Pancreas (tissue), 10 donors: Measurements from ENCODE around the gene NCS1. TPM values are rescaled to one million over a fixed set of nuclear protein-coding genes. Genes with fewer than 3 reads are reported as not detected.

Source experiments
- ATAC-seq, 4 donors: fragments of 200-7000 bp; cut with Tn5 transposase; one replicate each; pipeline versions ENCODE4 v1.8.0 to v1.9.1; 2020; ENCODE audit warnings: mild to moderate bottlenecking in 4 of 4, moderate library complexity in 4 of 4
- DNase-seq, 6 donors: peaks; one replicate each; pipeline ENCODE4 v3.0.0-alpha.2; 2020
- FAIRE-seq: peaks from 2 replicates; lab custom pipeline; 2012; peaks lifted over from hg19 to GRCh38; lab: Jason Lieb, UNC
- H3K27ac ChIP-seq, 4 donors: fragments of 200-600 bp; sonication (generic); 1 replicate in 3 of 4; 2 replicates in 1 of 4; pipeline versions ENCODE4 v1.5.0 to v1.8.0; 2020
- H3K27me3 ChIP-seq, 4 donors: fragments of 200-600 bp; one replicate each; pipeline ENCODE4 v1.8.0; 2021
- H3K36me3 ChIP-seq, 3 donors: fragments of 200-600 bp; sonication (generic) in 1 of 3; one replicate each; pipeline versions ENCODE4 v1.5.0 to v1.8.0; 2020 to 2021
- H3K4me1 ChIP-seq, 3 donors: fragments of 200-600 bp; one replicate each; pipeline ENCODE4 v1.8.0; 2021
- H3K4me3 ChIP-seq, 4 donors: fragments of 200-600 bp; sonication (generic) in 2 of 4; one replicate each; pipeline versions ENCODE4 v1.5.0 to v1.8.0; 2020 to 2021
- H3K9me3 ChIP-seq, 4 donors: fragments of 200-600 bp; one replicate each; pipeline ENCODE4 v1.8.0; 2021
- CTCF ChIP-seq, 4 donors: fragments of 200-600 bp; sonication (generic) in 3 of 4; IDR thresholded peaks; one replicate each; pipeline versions ENCODE4 v1.5.0 to v1.8.0; 2021; ENCODE audit warnings: antibody characterized with exemption in 4 of 4
- WGBS, 2 donors: extraction: QIAGEN DNeasy Blood & Tissue Kit; methylation state at CpG; one replicate each; pipeline ENCODE4 v1.1.7; 2013; 5-methylcytosine and 5-hydroxymethylcytosine counted together
- intact Hi-C, 3 donors: fragments of 100-400 bp; cut with DNase I; formaldehyde crosslinking; loops; one replicate each; pipeline versions ENCODE4 v1.11.1 to v1.14.2; 2022
- polyA plus RNA-seq, 2 donors: library from polyadenylated mRNA; stranded (reverse); fragments of 200-250 nt; gene quantifications; one replicate each; pipeline ENCODE4 v1.2.3, GENCODE V29; 2013
- total RNA-seq, 6 donors: library from RNA; stranded (reverse); fragmentation: NEBNext Ultra II Directional in 4 of 6; extraction: Animal tissue kit (Norgen Biotek cat#: 25700) in 4 of 6; gene quantifications; one replicate each; pipeline versions ENCODE4 v1.2.1 to v1.2.4, GENCODE V29; 2021 to 2023
- donor health status: healthy with polysubstance abuse.
- donor health status: DM: no; HTN: no; CAD: no; lungs with moderate emphysema.
- donor health status: DM: no; HTN: no; CAD: no.
- donor health status: control.
- donor health status: control.
- donor health status: Bipolar disorder and iron deficiency.
- donor health status: DM: yes; HTN: yes; CAD: no.
- donor health status: DM: no; HTN: no; CAD: no.
- donor health status: DM: no; HTN: no; CAD: no.
- donor health status: DM: yes; HTN: yes; CAD: no.

Gene NCS1
- total and polyA plus RNA-seq, 8 donors: 3.0 to 8.6 (median 4.9) TPM

GRCh38 chr9:130157079-130157478, 15.1 kb upstream of the NCS1 start:
- DNase-seq (no peak), ATAC-seq (no peak), FAIRE-seq (no peak)
- intact Hi-C loops: no loop called here
- H3K4me1 ChIP-seq: peaks cover 0 to 3% (median 0%) of the 10 kb centered on the region in 3 donors
- no peak overlapping the region for H3K4me3 ChIP-seq
- H3K9me3 ChIP-seq: no peaks in the 10 kb centered on the region
- WGBS, 2 donors: 67 to 87% methylated on average over 7 of the region's 7 CpGs
- no peak overlapping the region for H3K27ac ChIP-seq
- H3K36me3 ChIP-seq: no peaks in the 10 kb centered on the region
- no peak for TF ChIP-seq CTCF (IDR thresholded peaks at IDR 0.05)
- no peaks in the 10 kb centered on the region for H3K27me3 ChIP-seq

DNA sequence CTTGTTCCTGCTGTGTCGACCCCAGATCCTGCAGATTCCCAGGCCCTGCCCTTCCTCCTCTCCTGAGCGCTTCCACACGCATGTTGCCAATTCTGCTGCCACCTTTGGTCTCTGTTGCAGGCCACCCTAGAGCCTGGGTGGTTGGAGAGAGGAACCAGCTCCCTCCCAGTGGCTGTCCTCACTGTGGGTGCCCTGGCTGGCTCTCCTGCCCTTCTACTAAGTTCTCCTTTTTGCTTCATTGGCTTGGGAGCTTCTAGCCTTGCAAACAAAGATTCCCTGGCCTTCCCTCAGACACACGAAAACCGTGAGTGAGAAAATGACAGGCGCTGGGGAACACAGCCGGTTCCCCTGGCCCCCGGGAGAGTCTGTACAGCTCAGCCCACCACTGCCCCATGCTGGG, 14.2 kb upstream of the NCS1 start:
- H3K9me3 ChIP-seq: no peaks in the 10 kb centered on the region
- intact Hi-C loops: no loop called here
- no peaks in the 10 kb centered on the region for H3K27me3 ChIP-seq
- no peak overlapping the region for H3K27ac ChIP-seq
- peaks cover 0 to 3% (median 0%) of the 10 kb centered on the region in 3 donors for H3K4me1 ChIP-seq
- FAIRE-seq (no peak), ATAC-seq (no peak), DNase-seq (no peak)
- no peak for TF ChIP-seq CTCF (IDR thresholded peaks at IDR 0.05)
- 85 to 95% methylated on average over 8 of the region's 8 CpGs for WGBS, 2 donors
- H3K36me3 ChIP-seq: no peaks in the 10 kb centered on the region
- H3K4me3 ChIP-seq: no peak overlapping the region

- Histone ChIP-seq H3K36me3 (no peaks in the 10 kb centered on the region), H3K4me1 (peaks cover 0 to 3% (median 0%) of the 10 kb centered on the region in 3 donors), H3K27me3 (no peaks in the 10 kb centered on the region), H3K4me3 (no peak overlapping the region), H3K27ac (no peak overlapping the region), H3K9me3 (no peaks in the 10 kb centered on the region)
- TF ChIP-seq CTCF (IDR thresholded peaks at IDR 0.05): no peak
- no peak for ATAC-seq
- no peak for DNase-seq
- no peak for FAIRE-seq
- 67 to 82% methylated on average over 8 of the region's 8 CpGs for WGBS, 2 donors
- intact Hi-C loops: no loop called here
Observed at GRCh38 chr9:130159057-130159456, 13.1 kb upstream of the NCS1 start.

GRCh38 chr9:130159915-130160670, 12.1 kb upstream of the NCS1 start:
- Histone ChIP-seq H3K4me3 (no peak overlapping the region), H3K9me3 (no peaks in the 10 kb centered on the region), H3K36me3 (no peaks in the 10 kb centered on the region), H3K27ac (no peak overlapping the region), H3K27me3 (no peaks in the 10 kb centered on the region), H3K4me1 (peaks cover 0 to 3% (median 0%) of the 10 kb centered on the region in 3 donors)
- no peak for TF ChIP-seq CTCF (IDR thresholded peaks at IDR 0.05)
- intact Hi-C loops: no loop called here
- FAIRE-seq: no peak
- no peak for DNase-seq
- ATAC-seq: no peak
- 87 to 90% methylated on average over 10 of the region's 10 CpGs for WGBS, 2 donors

- no peaks in the 10 kb centered on the region for H3K36me3 ChIP-seq
- intact Hi-C loops: no loop called here
- no peak overlapping the region for H3K4me3 ChIP-seq
Observed at GRCh38 chr9:130160862-130161470, 11.2 kb upstream of the NCS1 start.

More at GRCh38 chr9:130160862-130161470, 11.2 kb upstream of the NCS1 start:
- no peak for ATAC-seq
- no peak for TF ChIP-seq CTCF (IDR thresholded peaks at IDR 0.05)
- no peaks in the 10 kb centered on the region for H3K27me3 ChIP-seq
- DNase-seq: no peak
- no peaks in the 10 kb centered on the region for H3K9me3 ChIP-seq
- FAIRE-seq: no peak
- H3K4me1 ChIP-seq: peaks cover 0 to 3% (median 0%) of the 10 kb centered on the region in 3 donors
- no peak overlapping the region for H3K27ac ChIP-seq
- WGBS, 2 donors: 89 to 98% methylated on average over 3 of the region's 3 CpGs
